MM.1S (cell line): ENCODE results near the gene SELENOV.

Experiments used
- DNase-seq: peaks from one replicate; pipeline ENCODE4 v3.0.0-alpha.2; 2015
- H2AFZ ChIP-seq: fragments of 300-600 bp; sonication (generic); 2 replicates; pipeline ENCODE4 v1.6.0; 2016; ENCODE audit warnings: antibody characterized with exemption, low read length
- H3F3A ChIP-seq: fragments of 300-600 bp; sonication (generic); 2 replicates; pipeline ENCODE4 v1.6.1; 2016; ENCODE audit warnings: mild to moderate bottlenecking, antibody characterized with exemption, low read length, moderate library complexity, mixed read lengths; ENCODE audit not compliant: insufficient read depth
- H3K27ac ChIP-seq: fragments of 300-600 bp; sonication (generic); 2 replicates; pipeline ENCODE4 v1.5.1; 2016; ENCODE audit warnings: mild to moderate bottlenecking, low read length
- H3K27me3 ChIP-seq: fragments of 300-600 bp; sonication (generic); replicated peaks from 2 replicates; pipeline ENCODE4 v1.6.0; 2016; ENCODE audit warnings: low read length; ENCODE audit not compliant: insufficient read depth
- H3K36me3 ChIP-seq: fragments of 300-600 bp; sonication (generic); replicated peaks from 2 replicates; pipeline ENCODE4 v1.6.1; 2016; ENCODE audit warnings: mild to moderate bottlenecking, low read length, mixed read lengths; ENCODE audit not compliant: insufficient read depth
- H3K4me1 ChIP-seq: fragments of 300-600 bp; sonication (generic); 2 replicates; pipeline ENCODE4 v1.6.1; 2016; ENCODE audit warnings: low read length, mixed read lengths
- H3K4me2 ChIP-seq: fragments of 300-600 bp; sonication (generic); 2 replicates; pipeline ENCODE4 v1.6.0; 2016; ENCODE audit warnings: low read depth, low read length
- H3K4me3 ChIP-seq: fragments of 300-600 bp; sonication (generic); 2 replicates; pipeline ENCODE4 v1.5.1; 2016; ENCODE audit warnings: low read length, mixed read lengths
- H3K79me2 ChIP-seq: fragments of 300-600 bp; sonication (generic); 2 replicates; pipeline ENCODE4 v1.6.1; 2016; ENCODE audit warnings: mixed run types, low read length, mixed read lengths
- H3K9ac ChIP-seq: fragments of 300-600 bp; sonication (generic); 2 replicates; pipeline ENCODE4 v1.6.1; 2016; ENCODE audit warnings: low read length, mixed read lengths
- H3K9me2 ChIP-seq: fragments of 300-600 bp; sonication (generic); replicated peaks from 2 replicates; pipeline ENCODE4 v1.6.1; 2016; ENCODE audit warnings: mild to moderate bottlenecking, low read length, mixed read lengths; ENCODE audit not compliant: insufficient read depth
- H3K9me3 ChIP-seq: fragments of 300-600 bp; sonication (generic); replicated peaks from 2 replicates; pipeline ENCODE4 v1.6.1; 2016; ENCODE audit warnings: mild to moderate bottlenecking, low read length, mixed read lengths; ENCODE audit not compliant: insufficient read depth
- H4K20me1 ChIP-seq: fragments of 300-600 bp; sonication (generic); 2 replicates; pipeline ENCODE4 v1.6.1; 2016; ENCODE audit warnings: mild to moderate bottlenecking, low read length, moderate library complexity, mixed read lengths; ENCODE audit not compliant: insufficient read depth
- EZH2 ChIP-seq: fragments of 300-600 bp; sonication (generic); optimal IDR thresholded peaks from 2 replicates; pipeline ENCODE3; 2017; ENCODE audit warnings: low read depth, mild to moderate bottlenecking, antibody characterized with exemption, low read length, mixed read lengths
- EZH2phosphoT487 ChIP-seq: fragments of 300-600 bp; sonication (generic); IDR thresholded peaks from 2 replicates; pipeline ENCODE4 v1.6.1; 2018; ENCODE audit warnings: antibody characterized with exemption, low read length
- TF ChIP-seq, protein P1 (sequence below): fragments of 300-600 bp; sonication (generic); IDR thresholded peaks from 2 replicates; pipeline ENCODE4 v1.5.1; 2016; ENCODE audit warnings: antibody characterized with exemption, low read length, mixed read lengths

Gene SELENOV

DNA sequence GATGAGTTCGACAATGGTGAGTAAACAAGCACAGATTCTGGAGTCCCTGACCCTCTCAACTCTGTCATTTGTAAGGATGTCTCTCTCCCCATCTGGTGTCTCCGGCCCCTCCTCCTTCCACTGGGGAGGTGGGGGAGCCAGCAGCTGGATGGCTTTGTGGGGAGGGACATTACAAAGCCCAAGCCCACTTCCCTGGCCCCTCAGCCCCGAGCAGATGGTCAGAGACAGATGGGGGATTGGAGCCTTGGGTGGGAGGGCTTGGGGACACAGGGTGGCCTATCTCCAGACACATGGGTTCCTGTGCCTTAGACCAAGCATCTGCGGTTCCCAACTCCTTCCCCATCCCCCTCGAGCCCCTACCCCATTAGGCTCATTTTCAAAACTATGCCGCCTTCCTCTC, 31.8 kb upstream of the SELENOV start:
- Histone ChIP-seq H3K4me2 (no peak overlapping the region), H3K27me3 (no peaks in the 10 kb centered on the region), H3K9me3 (no peaks in the 10 kb centered on the region), H3K4me3 (no peak overlapping the region), H3K27ac (no peak overlapping the region), H3K79me2 (peaks cover 37% of the 10 kb centered on the region), H4K20me1 (no peaks in the 10 kb centered on the region), H2AFZ (no peak overlapping the region), H3K9ac (no peak overlapping the region), H3K4me1 (peaks cover 4% of the 10 kb centered on the region; the same call in 1 of the 2 replicates), H3F3A (no peaks in the 10 kb centered on the region), H3K9me2 (no peaks in the 10 kb centered on the region), H3K36me3 (no peaks in the 10 kb centered on the region; the same call in 1 of the 2 replicates)
- DNase-seq = no peak
- TF ChIP-seq, protein P1, sequence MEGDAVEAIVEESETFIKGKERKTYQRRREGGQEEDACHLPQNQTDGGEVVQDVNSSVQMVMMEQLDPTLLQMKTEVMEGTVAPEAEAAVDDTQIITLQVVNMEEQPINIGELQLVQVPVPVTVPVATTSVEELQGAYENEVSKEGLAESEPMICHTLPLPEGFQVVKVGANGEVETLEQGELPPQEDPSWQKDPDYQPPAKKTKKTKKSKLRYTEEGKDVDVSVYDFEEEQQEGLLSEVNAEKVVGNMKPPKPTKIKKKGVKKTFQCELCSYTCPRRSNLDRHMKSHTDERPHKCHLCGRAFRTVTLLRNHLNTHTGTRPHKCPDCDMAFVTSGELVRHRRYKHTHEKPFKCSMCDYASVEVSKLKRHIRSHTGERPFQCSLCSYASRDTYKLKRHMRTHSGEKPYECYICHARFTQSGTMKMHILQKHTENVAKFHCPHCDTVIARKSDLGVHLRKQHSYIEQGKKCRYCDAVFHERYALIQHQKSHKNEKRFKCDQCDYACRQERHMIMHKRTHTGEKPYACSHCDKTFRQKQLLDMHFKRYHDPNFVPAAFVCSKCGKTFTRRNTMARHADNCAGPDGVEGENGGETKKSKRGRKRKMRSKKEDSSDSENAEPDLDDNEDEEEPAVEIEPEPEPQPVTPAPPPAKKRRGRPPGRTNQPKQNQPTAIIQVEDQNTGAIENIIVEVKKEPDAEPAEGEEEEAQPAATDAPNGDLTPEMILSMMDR = no peak
- TF ChIP-seq EZH2 (no peak), EZH2phosphoT487 (no peak)

DNA sequence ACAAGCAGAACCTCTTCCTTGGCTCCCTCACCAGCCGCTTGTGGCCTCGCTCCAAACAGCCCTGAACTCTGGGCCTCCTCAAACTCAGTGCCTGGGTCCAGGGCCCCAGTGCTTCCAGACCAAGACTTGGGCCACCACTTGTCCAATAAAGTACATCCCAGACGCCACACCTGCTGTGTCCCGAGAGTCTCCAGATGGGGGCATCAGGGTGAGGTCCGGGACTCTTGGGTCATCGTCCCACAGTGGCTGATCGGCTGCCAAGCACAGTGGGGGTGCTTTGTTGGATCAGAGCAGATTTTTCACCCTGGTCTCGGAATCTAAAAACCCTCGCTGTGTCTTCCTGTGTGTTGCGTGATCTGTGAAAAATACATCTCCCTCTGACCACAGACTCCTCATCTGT, 25.2 kb upstream of the SELENOV start:
- H3K4me2 ChIP-seq = no peak overlapping the region
- no peaks in the 10 kb centered on the region; the same call in 1 of the 2 replicates for H3K36me3 ChIP-seq
- no peaks in the 10 kb centered on the region for H4K20me1 ChIP-seq
- H3K4me3 ChIP-seq = no peak overlapping the region
- no peaks in the 10 kb centered on the region for H3K4me1 ChIP-seq
- H3F3A ChIP-seq = no peaks in the 10 kb centered on the region
- no peaks in the 10 kb centered on the region for H3K9me3 ChIP-seq
- no peak for DNase-seq
- H2AFZ ChIP-seq = no peak overlapping the region
- TF ChIP-seq EZH2 = no peak
- TF ChIP-seq, protein P1 = no peak
- no peak for TF ChIP-seq EZH2phosphoT487
- peaks cover 9% of the 10 kb centered on the region; the same call in 1 of the 2 replicates for H3K79me2 ChIP-seq
- no peak overlapping the region for H3K9ac ChIP-seq
- no peaks in the 10 kb centered on the region for H3K9me2 ChIP-seq
- no peak overlapping the region for H3K27ac ChIP-seq
- no peaks in the 10 kb centered on the region for H3K27me3 ChIP-seq

DNA sequence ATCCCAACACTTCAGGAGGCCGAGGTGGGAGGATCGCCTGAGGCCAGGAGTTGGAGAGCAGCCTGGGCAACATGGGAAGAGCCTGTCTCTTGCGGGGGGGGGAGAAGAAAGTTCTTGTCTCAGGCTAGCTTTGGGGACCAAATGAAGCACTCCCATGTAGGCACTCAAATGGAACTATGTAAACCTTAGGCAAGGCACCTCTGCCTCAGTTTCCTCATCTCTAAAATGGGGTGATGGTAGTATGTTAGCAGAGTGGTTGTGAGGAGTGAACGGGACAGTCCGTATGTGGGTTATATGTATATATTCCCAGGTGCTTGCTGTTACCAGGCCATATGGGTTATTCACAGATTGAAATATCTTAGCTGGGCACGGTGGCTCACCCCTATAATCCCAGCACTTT, 22.7 kb upstream of the SELENOV start:
- Histone ChIP-seq H4K20me1 (no peaks in the 10 kb centered on the region), H3F3A (no peaks in the 10 kb centered on the region), H3K27me3 (peaks cover 15% of the 10 kb centered on the region), H3K4me3 (no peak overlapping the region), H3K9me3 (no peaks in the 10 kb centered on the region), H3K4me2 (no peak overlapping the region), H3K9me2 (no peaks in the 10 kb centered on the region), H3K4me1 (no peaks in the 10 kb centered on the region), H2AFZ (no peak overlapping the region), H3K27ac (no peak overlapping the region), H3K36me3 (no peaks in the 10 kb centered on the region; the same call in 1 of the 2 replicates), H3K79me2 (no peaks in the 10 kb centered on the region; the same call in 1 of the 2 replicates), H3K9ac (no peak overlapping the region)
- no peak for DNase-seq
- TF ChIP-seq, protein P1 = no peak
- TF ChIP-seq EZH2 = no peak
- no peak for TF ChIP-seq EZH2phosphoT487
